Gastrocnemius medialis (tissue), 4 donors: ENCODE results near the gene BPIFB4.

ENCODE experiments used
- POLR2A ChIP-seq, 2 donors: fragments of 450-650 bp; IDR thresholded peaks; one replicate each; pipeline ENCODE4 v1.6.1; 2017; ENCODE audit warnings: antibody characterized with exemption in 2 of 2, mild to moderate bottlenecking in 2 of 2, moderate library complexity in 2 of 2
- TF ChIP-seq, protein P1 (sequence below), 5 experiments: fragments of 450-650 bp in 3 of 5; fragments of 200-600 bp in 2 of 5; sonication (generic) in 2 of 5; IDR thresholded peaks in 4 of 5; conservative IDR thresholded peaks in 1 of 5; 1 replicate in 4 of 5; 2 replicates in 1 of 5; pipeline ENCODE4 v1.5.1; 2016 to 2019; ENCODE audit warnings: antibody characterized with exemption in 5 of 5, mild to moderate bottlenecking in 3 of 5, moderate library complexity in 3 of 5

GRCh38 chr20:33069673-33070072 lies 9.8 kb upstream of the BPIFB4 start:
- TF ChIP-seq, protein P1, sequence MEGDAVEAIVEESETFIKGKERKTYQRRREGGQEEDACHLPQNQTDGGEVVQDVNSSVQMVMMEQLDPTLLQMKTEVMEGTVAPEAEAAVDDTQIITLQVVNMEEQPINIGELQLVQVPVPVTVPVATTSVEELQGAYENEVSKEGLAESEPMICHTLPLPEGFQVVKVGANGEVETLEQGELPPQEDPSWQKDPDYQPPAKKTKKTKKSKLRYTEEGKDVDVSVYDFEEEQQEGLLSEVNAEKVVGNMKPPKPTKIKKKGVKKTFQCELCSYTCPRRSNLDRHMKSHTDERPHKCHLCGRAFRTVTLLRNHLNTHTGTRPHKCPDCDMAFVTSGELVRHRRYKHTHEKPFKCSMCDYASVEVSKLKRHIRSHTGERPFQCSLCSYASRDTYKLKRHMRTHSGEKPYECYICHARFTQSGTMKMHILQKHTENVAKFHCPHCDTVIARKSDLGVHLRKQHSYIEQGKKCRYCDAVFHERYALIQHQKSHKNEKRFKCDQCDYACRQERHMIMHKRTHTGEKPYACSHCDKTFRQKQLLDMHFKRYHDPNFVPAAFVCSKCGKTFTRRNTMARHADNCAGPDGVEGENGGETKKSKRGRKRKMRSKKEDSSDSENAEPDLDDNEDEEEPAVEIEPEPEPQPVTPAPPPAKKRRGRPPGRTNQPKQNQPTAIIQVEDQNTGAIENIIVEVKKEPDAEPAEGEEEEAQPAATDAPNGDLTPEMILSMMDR (IDR thresholded peaks at IDR 0.05 in 4 of 5, conservative IDR thresholded peaks at IDR 0.05 in 1 of 5), result no peak
- TF ChIP-seq POLR2A (IDR thresholded peaks at IDR 0.05), result no peak
